GM10266 (cell line): ENCODE results near the gene CBX2.
"Not testable (repeated sequence)": the region's sequence is repeated elsewhere in the genome, so short reads cannot be mapped to it uniquely, and the experiment has no call there.

Source experiments
- DNase-seq: peaks from one replicate; pipeline ENCODE4 v3.0.0; 2012; ENCODE audit errors: extremely low spot score
- CTCF ChIP-seq: IDR thresholded peaks from 2 replicates; pipeline ENCODE4 v1.5.1; 2012; ENCODE audit warnings: mild to moderate bottlenecking, low read depth; ENCODE audit not compliant: control insufficient read depth, insufficient read depth; ENCODE audit errors: missing control alignments

The CBX2 gene

GRCh38 chr17:79750650-79751545 lies 27.1 kb upstream of the CBX2 start:
- DNase-seq, result no peak
- no peak for TF ChIP-seq CTCF

- TF ChIP-seq CTCF, result no peak
- DNase-seq, result no peak
Observed at GRCh38 chr17:79752175-79752574, 25.8 kb upstream of the CBX2 start.

- no peak for DNase-seq
- no peak for TF ChIP-seq CTCF
Observed at GRCh38 chr17:79754370-79754769, 23.6 kb upstream of the CBX2 start.

GRCh38 chr17:79754903-79755302 lies 23.0 kb upstream of the CBX2 start:
- DNase-seq, result not testable (repeated sequence)

DNA sequence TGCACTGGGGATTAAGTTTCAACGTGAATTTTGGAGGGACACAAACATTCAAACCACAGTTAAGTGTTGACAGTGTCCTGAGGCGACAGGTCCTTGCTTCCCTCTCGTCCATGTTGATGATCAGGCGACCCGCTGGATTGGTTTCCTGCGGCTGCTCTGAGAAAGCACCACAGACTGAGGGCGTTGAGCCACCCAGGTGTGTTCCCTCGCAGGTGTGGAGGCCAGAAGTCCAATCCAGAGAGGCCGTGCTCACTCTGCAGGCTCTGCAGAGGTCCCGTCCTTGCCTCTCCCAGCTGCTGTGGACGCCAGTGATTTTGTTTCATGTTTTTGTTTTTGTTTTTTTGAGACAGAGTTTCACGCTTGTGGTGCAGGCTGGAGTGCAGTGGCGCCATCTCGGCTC lies 22.4 kb upstream of the CBX2 start:
- TF ChIP-seq CTCF, result no peak
- no peak for DNase-seq

GRCh38 chr17:79757140-79757745 lies 20.7 kb upstream of the CBX2 start:
- DNase-seq, result no peak
- TF ChIP-seq CTCF, result no peak

DNA sequence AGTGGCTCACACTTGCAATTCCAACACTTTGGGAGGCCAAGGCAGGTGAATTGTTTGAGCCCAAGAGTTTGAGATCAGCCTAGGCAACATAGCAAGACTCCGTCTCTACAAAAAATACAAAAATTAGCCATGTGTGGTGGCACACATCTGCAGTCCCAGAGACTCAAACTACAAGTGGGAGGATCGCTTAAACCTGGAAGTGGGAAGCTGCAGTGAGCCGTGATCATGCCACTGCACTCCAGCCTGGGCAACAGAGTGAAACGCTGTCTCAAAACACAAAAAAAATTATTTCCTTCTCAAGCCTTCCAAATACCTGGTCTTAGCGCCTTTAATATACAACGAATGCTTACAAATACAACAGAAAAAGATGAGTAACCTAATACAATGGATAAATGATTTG lies 19.7 kb upstream of the CBX2 start:
- DNase-seq, result no peak
- no peak for TF ChIP-seq CTCF
